OCI-LY1 (cell line): ENCODE measurements around the gene GRM3.

Experiments used
- EZH2 ChIP-seq: fragments of 200-600 bp; sonication (generic), shearing (Covaris generic); IDR thresholded peaks from 2 replicates; pipeline ENCODE4 v1.8.0; 2017; ENCODE audit warnings: borderline replicate concordance, mixed run types, mild to moderate bottlenecking, antibody characterized with exemption, low read length, moderate library complexity, mixed read lengths
- TF ChIP-seq, protein P1 (sequence below): fragments of 200-600 bp; sonication (generic), shearing (Covaris generic); IDR thresholded peaks from 2 replicates; pipeline ENCODE4 v1.5.1; 2017; ENCODE audit warnings: mild to moderate bottlenecking, antibody characterized with exemption, low read length, moderate library complexity, mixed read lengths

DNA sequence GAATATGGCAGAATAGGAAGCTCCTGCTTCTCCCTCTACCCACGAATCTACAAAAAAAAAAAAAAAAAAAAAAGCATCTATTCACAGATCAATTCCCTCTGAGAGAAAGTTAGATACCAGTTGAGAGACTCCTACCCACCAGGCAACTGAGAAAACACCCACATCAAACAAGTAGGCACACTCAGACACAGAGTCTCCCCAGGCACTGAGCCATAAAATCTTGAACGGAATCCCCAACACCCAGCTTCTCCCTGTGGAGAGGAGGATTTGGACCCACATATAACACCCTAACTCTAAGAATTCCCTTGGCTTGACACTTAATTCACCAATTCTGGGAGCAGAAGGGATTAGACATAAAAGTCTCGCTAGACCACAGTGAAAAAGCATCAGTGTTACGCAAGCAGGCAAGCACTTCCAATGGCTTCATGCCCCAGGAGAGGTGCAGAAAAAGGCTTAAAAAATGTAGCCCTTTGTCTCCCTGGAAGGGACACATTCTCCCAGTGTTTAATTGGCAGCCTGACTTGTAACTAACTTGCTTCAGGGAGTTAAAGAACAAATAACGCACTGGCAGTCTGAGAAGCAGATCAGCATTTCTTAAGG is 223.6 kb downstream of the GRM3 start:
- no peak for TF ChIP-seq EZH2
- TF ChIP-seq, protein P1, sequence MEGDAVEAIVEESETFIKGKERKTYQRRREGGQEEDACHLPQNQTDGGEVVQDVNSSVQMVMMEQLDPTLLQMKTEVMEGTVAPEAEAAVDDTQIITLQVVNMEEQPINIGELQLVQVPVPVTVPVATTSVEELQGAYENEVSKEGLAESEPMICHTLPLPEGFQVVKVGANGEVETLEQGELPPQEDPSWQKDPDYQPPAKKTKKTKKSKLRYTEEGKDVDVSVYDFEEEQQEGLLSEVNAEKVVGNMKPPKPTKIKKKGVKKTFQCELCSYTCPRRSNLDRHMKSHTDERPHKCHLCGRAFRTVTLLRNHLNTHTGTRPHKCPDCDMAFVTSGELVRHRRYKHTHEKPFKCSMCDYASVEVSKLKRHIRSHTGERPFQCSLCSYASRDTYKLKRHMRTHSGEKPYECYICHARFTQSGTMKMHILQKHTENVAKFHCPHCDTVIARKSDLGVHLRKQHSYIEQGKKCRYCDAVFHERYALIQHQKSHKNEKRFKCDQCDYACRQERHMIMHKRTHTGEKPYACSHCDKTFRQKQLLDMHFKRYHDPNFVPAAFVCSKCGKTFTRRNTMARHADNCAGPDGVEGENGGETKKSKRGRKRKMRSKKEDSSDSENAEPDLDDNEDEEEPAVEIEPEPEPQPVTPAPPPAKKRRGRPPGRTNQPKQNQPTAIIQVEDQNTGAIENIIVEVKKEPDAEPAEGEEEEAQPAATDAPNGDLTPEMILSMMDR = no peak
